Activated CD8-positive, alpha-beta memory T cell treated with anti-CD3 and anti-CD28 coated beads, Interleukin-2, amount 50 U/mL, for 48 hours (primary cell): ENCODE measurements around the gene ZNF532.
"Not testable (repeated sequence)": the region's sequence is repeated elsewhere in the genome, so short reads cannot be mapped to it uniquely, and the experiment has no call there.

ENCODE experiments used
- DNase-seq: peaks from one replicate; pipeline ENCODE4 v3.0.0-alpha.2; 2020

ZNF532 gene

GRCh38 chr18:58848685-58849084, 16.0 kb upstream of the ZNF532 start:
- no peak for DNase-seq

- no peak for DNase-seq
Measured at GRCh38 chr18:58850786-58851469, 13.7 kb upstream of the ZNF532 start.

- no peak for DNase-seq
Measured at GRCh38 chr18:58851856-58852255, 12.8 kb upstream of the ZNF532 start.

GRCh38 chr18:58852629-58853028, 12.0 kb upstream of the ZNF532 start:
- no peak for DNase-seq

- no peak for DNase-seq
Measured at GRCh38 chr18:58853561-58853960, 11.1 kb upstream of the ZNF532 start.

- not testable (repeated sequence) for DNase-seq
Measured at GRCh38 chr18:58855521-58855920, 9.2 kb upstream of the ZNF532 start.

- DNase-seq = no peak
Measured at GRCh38 chr18:58856881-58857280, 7.8 kb upstream of the ZNF532 start.

- no peak for DNase-seq
Measured at GRCh38 chr18:58858591-58859468, 5.8 kb upstream of the ZNF532 start.

- no peak for DNase-seq
Measured at GRCh38 chr18:58859907-58860306, 4.8 kb upstream of the ZNF532 start.

GRCh38 chr18:58860747-58861231, 3.9 kb upstream of the ZNF532 start:
- DNase-seq = no peak

- DNase-seq = no peak
Measured at GRCh38 chr18:58861353-58861752, 3.3 kb upstream of the ZNF532 start.

GRCh38 chr18:58861861-58862301, 2.8 kb upstream of the ZNF532 start:
- DNase-seq = no peak

GRCh38 chr18:58862356-58862755, 2.3 kb upstream of the ZNF532 start:
- DNase-seq = no peak

- no peak for DNase-seq
Measured at GRCh38 chr18:58862851-58863538, 1.7 kb upstream of the ZNF532 start.

- DNase-seq = peak; percentile 68
Measured at GRCh38 chr18:58863539-58864145, 1.0 kb upstream of the ZNF532 start.

- DNase-seq = no peak
Measured at GRCh38 chr18:58865033-58865590, 435 bp downstream of the ZNF532 start.

GRCh38 chr18:58865701-58866065, 1.0 kb downstream of the ZNF532 start:
- no peak for DNase-seq

GRCh38 chr18:58866066-58866772, 1.5 kb downstream of the ZNF532 start:
- DNase-seq = no peak

- DNase-seq = no peak
Measured at GRCh38 chr18:58866773-58867150, 2.1 kb downstream of the ZNF532 start.

GRCh38 chr18:58867281-58867961, 2.7 kb downstream of the ZNF532 start:
- DNase-seq = no peak

GRCh38 chr18:58868440-58868839, 3.8 kb downstream of the ZNF532 start:
- DNase-seq = no peak
